NT2/D1 (cell line): ENCODE results near the gene ERGIC1.
"Not testable (repeated sequence)": the region's sequence is repeated elsewhere in the genome, so short reads cannot be mapped to it uniquely, and the experiment has no call there.

Experiments used
- SUZ12 ChIP-seq: IDR thresholded peaks from 2 replicates; pipeline ENCODE4 v1.6.1; 2011; ENCODE audit not compliant: insufficient read length, insufficient read depth; ENCODE audit errors: extremely low read depth
- YY1 ChIP-seq: IDR thresholded peaks from 2 replicates; pipeline ENCODE4 v1.6.1; 2011; ENCODE audit not compliant: insufficient read length, insufficient read depth
- ZNF274 ChIP-seq: IDR thresholded peaks from 2 replicates; pipeline ENCODE4 v1.6.1; 2011; ENCODE audit warnings: mild to moderate bottlenecking, low read depth, low read length

GRCh38 chr5:172864171-172864570 lies 30.1 kb downstream of the ERGIC1 start:
- TF ChIP-seq SUZ12, YY1, ZNF274: not testable (repeated sequence)
